Measurements from ENCODE around the gene CFAP141. TPM values are rescaled to one million over a fixed set of nuclear protein-coding genes. Genes with fewer than 3 reads are reported as not detected.

Gene CFAP141
- total and polyA plus RNA-seq, 2 of the 13 experiments (the other 11 are each of a cell fraction or from before 2014, with no cell fraction given): not detected

- TF ChIP-seq, protein P1, sequence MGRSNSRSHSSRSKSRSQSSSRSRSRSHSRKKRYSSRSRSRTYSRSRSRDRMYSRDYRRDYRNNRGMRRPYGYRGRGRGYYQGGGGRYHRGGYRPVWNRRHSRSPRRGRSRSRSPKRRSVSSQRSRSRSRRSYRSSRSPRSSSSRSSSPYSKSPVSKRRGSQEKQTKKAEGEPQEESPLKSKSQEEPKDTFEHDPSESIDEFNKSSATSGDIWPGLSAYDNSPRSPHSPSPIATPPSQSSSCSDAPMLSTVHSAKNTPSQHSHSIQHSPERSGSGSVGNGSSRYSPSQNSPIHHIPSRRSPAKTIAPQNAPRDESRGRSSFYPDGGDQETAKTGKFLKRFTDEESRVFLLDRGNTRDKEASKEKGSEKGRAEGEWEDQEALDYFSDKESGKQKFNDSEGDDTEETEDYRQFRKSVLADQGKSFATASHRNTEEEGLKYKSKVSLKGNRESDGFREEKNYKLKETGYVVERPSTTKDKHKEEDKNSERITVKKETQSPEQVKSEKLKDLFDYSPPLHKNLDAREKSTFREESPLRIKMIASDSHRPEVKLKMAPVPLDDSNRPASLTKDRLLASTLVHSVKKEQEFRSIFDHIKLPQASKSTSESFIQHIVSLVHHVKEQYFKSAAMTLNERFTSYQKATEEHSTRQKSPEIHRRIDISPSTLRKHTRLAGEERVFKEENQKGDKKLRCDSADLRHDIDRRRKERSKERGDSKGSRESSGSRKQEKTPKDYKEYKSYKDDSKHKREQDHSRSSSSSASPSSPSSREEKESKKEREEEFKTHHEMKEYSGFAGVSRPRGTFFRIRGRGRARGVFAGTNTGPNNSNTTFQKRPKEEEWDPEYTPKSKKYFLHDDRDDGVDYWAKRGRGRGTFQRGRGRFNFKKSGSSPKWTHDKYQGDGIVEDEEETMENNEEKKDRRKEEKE (IDR thresholded peaks at IDR 0.05): no peak
- no peak for TF ChIP-seq MEIS2 (CRISPR knock-in tag; IDR thresholded peaks at IDR 0.05)
Observed at GRCh38 chr1:154178911-154179811, 27.0 kb downstream of the CFAP141 start (continued).

GRCh38 chr1:154178013-154178412 is 28.1 kb downstream of the CFAP141 start:
- Histone ChIP-seq H3K27me3 (ENCODE audit: control insufficient read depth in 1 of 2, insufficient read depth in 2 of 2, low read length in 2 of 2) (no peaks in the 10 kb centered on the region; a peak in 1 of 5 replicates), H2AFZ (ENCODE audit: low read length) (no peak overlapping the region), H3K9ac (ENCODE audit: insufficient read depth, low read depth, low read length) (no peak overlapping the region), H4K20me1 (ENCODE audit: insufficient read depth, low read length) (peaks cover 47% of the 10 kb centered on the region), H3K4me3 (replicated peaks in 1 of 3; ENCODE audit: insufficient read depth in 1 of 3, low read depth in 2 of 3, low read length in 3 of 3) (no peak overlapping the region), H3K4me2 (ENCODE audit: low read depth, low read length) (no peak overlapping the region), H3K79me2 (ENCODE audit: insufficient read depth, low read length) (peaks cover 80% of the 10 kb centered on the region), H3K36me3 (replicated peaks in 1 of 2; ENCODE audit: control insufficient read depth in 1 of 2, insufficient read depth in 2 of 2, low read length in 2 of 2) (peaks cover 10 to 25% of the 10 kb centered on the region in 2 experiments; a peak in 4 of 5 replicates), H3K27ac (ENCODE audit: extremely low read length, insufficient read depth, low read length) (no peak overlapping the region), H3K9me3 (ENCODE audit: low read length) (no peaks in the 10 kb centered on the region), H3K4me1 (ENCODE audit: insufficient read depth, low read length) (peaks cover 51% of the 10 kb centered on the region)
- in situ Hi-C loops (cut with HindIII; ENCODE audit: extremely low pct_ligation_motif_present, low pct_unique_long_range_greater_than_20kb): no loop called here
- 72% methylated on average over 2 of the region's 2 CpGs for WGBS (ENCODE audit: low lambda C conversion rate)
- FAIRE-seq (no peak), ATAC-seq (no peak), DNase-seq (ENCODE audit: low spot score) (no peak)
- ChIA-PET CTCF (ENCODE audit: low intra/inter-chr PET ratio, low total read pairs) (no interaction called here), POLR2A (no interaction called here)
- intact Hi-C loops (cut with micrococcal nuclease; ENCODE audit: unreplicated experiment): no loop called here
- TF ChIP-seq GFI1 (CRISPR knock-in tag; IDR thresholded peaks at IDR 0.05; ENCODE audit: borderline replicate concordance) (no peak), EEA1 (CRISPR knock-in tag; IDR thresholded peaks at IDR 0.05; ENCODE audit: borderline replicate concordance) (no peak), HCFC1 (IDR thresholded peaks at IDR 0.05; ENCODE audit: low read depth, low read length) (no peak), ZNF264 (CRISPR knock-in tag; IDR thresholded peaks at IDR 0.05) (no peak), ZNF343 (CRISPR knock-in tag; IDR thresholded peaks at IDR 0.05) (no peak), CCAR2 (optimal IDR thresholded peaks at IDR 0.05; ENCODE audit: low read depth, low read length) (no peak), NFIB (CRISPR knock-in tag; IDR thresholded peaks at IDR 0.05; ENCODE audit: borderline replicate concordance) (no peak)
- TF ChIP-seq, protein P2, sequence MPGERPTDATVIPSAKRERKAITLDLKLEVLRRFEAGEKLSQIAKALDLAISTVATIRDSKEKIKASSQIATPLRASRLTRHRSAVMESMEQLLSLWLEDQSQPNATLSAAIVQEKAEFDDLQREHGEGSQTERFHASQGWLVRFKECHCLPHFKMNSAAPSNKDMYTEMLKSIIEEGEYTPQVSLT (CRISPR knock-in tag; IDR thresholded peaks at IDR 0.05; ENCODE audit: borderline replicate concordance, low read depth): no peak
- BruUV-seq (replicated peaks): no TSS peak

Measured in HepG2 (cell line).